Measurements from ENCODE around the gene LGR6.
"Not testable (repeated sequence)": the region's sequence is repeated elsewhere in the genome, so short reads cannot be mapped to it uniquely, and the experiment has no call there.

Gene LGR6

GRCh38 chr1:202250982-202251381 is 57.4 kb downstream of the LGR6 start:
- Mint-ChIP-seq H3K27me3 (no peaks in the 10 kb centered on the region), H3K9me3 (no peaks in the 10 kb centered on the region), H3K4me3 (no peak overlapping the region), H3K27ac (ENCODE audit: low read depth) (no peak overlapping the region), H3K36me3 (ENCODE audit: insufficient read depth) (peaks cover 4% of the 10 kb centered on the region), H3K4me1 (peaks cover 24% of the 10 kb centered on the region)
- DNase-seq (ENCODE audit: low spot score in 2 of 2) = no peak
- ATAC-seq (replicated peaks; ENCODE audit: extremely low read depth, poor library complexity, severe bottlenecking) = no peak

GRCh38 chr1:202251424-202252256 is 58.0 kb downstream of the LGR6 start:
- Mint-ChIP-seq H3K4me1 (peaks cover 26% of the 10 kb centered on the region), H3K27ac (ENCODE audit: low read depth) (no peak overlapping the region), H3K36me3 (ENCODE audit: insufficient read depth) (peaks cover 4% of the 10 kb centered on the region), H3K4me3 (no peak overlapping the region), H3K9me3 (no peaks in the 10 kb centered on the region), H3K27me3 (no peaks in the 10 kb centered on the region)
- ATAC-seq (replicated peaks; ENCODE audit: extremely low read depth, poor library complexity, severe bottlenecking) (no peak), DNase-seq (ENCODE audit: low spot score in 2 of 2) (no peak)

- ATAC-seq (replicated peaks; ENCODE audit: extremely low read depth, poor library complexity, severe bottlenecking) = no peak
- Mint-ChIP-seq H3K27ac (ENCODE audit: low read depth) (no peak overlapping the region), H3K36me3 (ENCODE audit: insufficient read depth) (peaks cover 4% of the 10 kb centered on the region), H3K27me3 (no peaks in the 10 kb centered on the region), H3K4me3 (no peak overlapping the region), H3K4me1 (peaks cover 32% of the 10 kb centered on the region), H3K9me3 (no peaks in the 10 kb centered on the region)
- DNase-seq (ENCODE audit: low spot score in 2 of 2) = no peak
These were observed 58.7 kb downstream of the LGR6 start for GRCh38 chr1:202252271-202252670.

GRCh38 chr1:202254454-202255252 is 61.1 kb downstream of the LGR6 start:
- ATAC-seq (replicated peaks; ENCODE audit: extremely low read depth, poor library complexity, severe bottlenecking) (peak; percentile 70), DNase-seq (ENCODE audit: low spot score in 2 of 2) (no peak)
- Mint-ChIP-seq H3K9me3 (no peaks in the 10 kb centered on the region), H3K4me3 (no peak overlapping the region), H3K27me3 (no peaks in the 10 kb centered on the region), H3K27ac (ENCODE audit: low read depth) (peak overlapping the region; percentile 33), H3K36me3 (ENCODE audit: insufficient read depth) (no peaks in the 10 kb centered on the region), H3K4me1 (peaks cover 31% of the 10 kb centered on the region)

- no peaks in the 10 kb centered on the region for H3K36me3 Mint-ChIP-seq (ENCODE audit: insufficient read depth)
- ATAC-seq (replicated peaks; ENCODE audit: extremely low read depth, poor library complexity, severe bottlenecking) = no peak
- peaks cover 27% of the 10 kb centered on the region for H3K4me1 Mint-ChIP-seq
- no peak overlapping the region for H3K4me3 Mint-ChIP-seq
- no peak for DNase-seq (ENCODE audit: low spot score in 2 of 2)
- H3K27me3 Mint-ChIP-seq = no peaks in the 10 kb centered on the region
- H3K27ac Mint-ChIP-seq (ENCODE audit: low read depth) = no peak overlapping the region
- H3K9me3 Mint-ChIP-seq = no peaks in the 10 kb centered on the region
These were observed 61.7 kb downstream of the LGR6 start for GRCh38 chr1:202255343-202255742.

GRCh38 chr1:202259705-202260104 is 66.1 kb downstream of the LGR6 start:
- no peak overlapping the region for H3K4me3 Mint-ChIP-seq
- H3K9me3 Mint-ChIP-seq = no peaks in the 10 kb centered on the region

GRCh38 chr1:202261209-202261958 is 67.8 kb downstream of the LGR6 start:
- not testable (repeated sequence) for H3K27ac Mint-ChIP-seq (ENCODE audit: low read depth); H3K4me3 Mint-ChIP-seq; ATAC-seq (replicated peaks; ENCODE audit: extremely low read depth, poor library complexity, severe bottlenecking); H3K9me3 Mint-ChIP-seq; H3K27me3 Mint-ChIP-seq; H3K36me3 Mint-ChIP-seq (ENCODE audit: insufficient read depth); DNase-seq (ENCODE audit: low spot score in 2 of 2)
- H3K4me1 Mint-ChIP-seq = peaks cover 29% of the 10 kb centered on the region

More at GRCh38 chr1:202259705-202260104, 66.1 kb downstream of the LGR6 start:
- no peaks in the 10 kb centered on the region for H3K27me3 Mint-ChIP-seq
- no peak overlapping the region for H3K27ac Mint-ChIP-seq (ENCODE audit: low read depth)
- H3K36me3 Mint-ChIP-seq (ENCODE audit: insufficient read depth) = peaks cover 3% of the 10 kb centered on the region
- ATAC-seq (replicated peaks; ENCODE audit: extremely low read depth, poor library complexity, severe bottlenecking) (no peak), DNase-seq (ENCODE audit: low spot score in 2 of 2) (no peak)
- peaks cover 28% of the 10 kb centered on the region for H3K4me1 Mint-ChIP-seq

GRCh38 chr1:202263628-202264027 is 70.0 kb downstream of the LGR6 start:
- peaks cover 8% of the 10 kb centered on the region for H3K36me3 Mint-ChIP-seq (ENCODE audit: insufficient read depth)
- no peaks in the 10 kb centered on the region for H3K27me3 Mint-ChIP-seq
- H3K4me1 Mint-ChIP-seq = peaks cover 24% of the 10 kb centered on the region
- H3K27ac Mint-ChIP-seq (ENCODE audit: low read depth) = no peak overlapping the region
- ATAC-seq (replicated peaks; ENCODE audit: extremely low read depth, poor library complexity, severe bottlenecking) (no peak), DNase-seq (ENCODE audit: low spot score in 2 of 2) (no peak)
- no peak overlapping the region for H3K4me3 Mint-ChIP-seq
- H3K9me3 Mint-ChIP-seq = no peaks in the 10 kb centered on the region

- no peak overlapping the region for H3K4me3 Mint-ChIP-seq
- peaks cover 24% of the 10 kb centered on the region for H3K4me1 Mint-ChIP-seq
- DNase-seq (ENCODE audit: low spot score in 2 of 2) = no peak
- H3K9me3 Mint-ChIP-seq = no peaks in the 10 kb centered on the region
- no peak overlapping the region for H3K27ac Mint-ChIP-seq (ENCODE audit: low read depth)
- H3K36me3 Mint-ChIP-seq (ENCODE audit: insufficient read depth) = peaks cover 10% of the 10 kb centered on the region
- no peaks in the 10 kb centered on the region for H3K27me3 Mint-ChIP-seq
- ATAC-seq (replicated peaks; ENCODE audit: extremely low read depth, poor library complexity, severe bottlenecking) = no peak
These were observed 70.7 kb downstream of the LGR6 start for GRCh38 chr1:202264300-202264699.

- Mint-ChIP-seq H3K4me3 (no peak overlapping the region), H3K27ac (ENCODE audit: low read depth) (no peak overlapping the region), H3K27me3 (no peaks in the 10 kb centered on the region), H3K9me3 (no peaks in the 10 kb centered on the region), H3K4me1 (peaks cover 20% of the 10 kb centered on the region), H3K36me3 (ENCODE audit: insufficient read depth) (peaks cover 10% of the 10 kb centered on the region)
- ATAC-seq (replicated peaks; ENCODE audit: extremely low read depth, poor library complexity, severe bottlenecking) = no peak
- DNase-seq (ENCODE audit: low spot score in 2 of 2) = no peak
These were observed 71.1 kb downstream of the LGR6 start for GRCh38 chr1:202264726-202265125.

- Mint-ChIP-seq H3K9me3 (no peaks in the 10 kb centered on the region), H3K4me1 (peaks cover 18% of the 10 kb centered on the region)
These were observed 72.6 kb downstream of the LGR6 start for GRCh38 chr1:202266061-202266765.

GRCh38 chr1:202268032-202268431 is 74.4 kb downstream of the LGR6 start:
- ATAC-seq (replicated peaks; ENCODE audit: extremely low read depth, poor library complexity, severe bottlenecking) = no peak
- Mint-ChIP-seq H3K36me3 (ENCODE audit: insufficient read depth) (peaks cover 12% of the 10 kb centered on the region), H3K9me3 (no peaks in the 10 kb centered on the region), H3K4me1 (peaks cover 27% of the 10 kb centered on the region), H3K4me3 (no peak overlapping the region), H3K27me3 (no peaks in the 10 kb centered on the region), H3K27ac (ENCODE audit: low read depth) (no peak overlapping the region)
- DNase-seq (ENCODE audit: low spot score in 2 of 2) = no peak

More at GRCh38 chr1:202266061-202266765, 72.6 kb downstream of the LGR6 start:
- Mint-ChIP-seq H3K4me3 (no peak overlapping the region), H3K36me3 (ENCODE audit: insufficient read depth) (peaks cover 10% of the 10 kb centered on the region), H3K27me3 (no peaks in the 10 kb centered on the region), H3K27ac (ENCODE audit: low read depth) (no peak overlapping the region)
- ATAC-seq (replicated peaks; ENCODE audit: extremely low read depth, poor library complexity, severe bottlenecking) (no peak), DNase-seq (ENCODE audit: low spot score in 2 of 2) (no peak)

Data from central memory CD8-positive, alpha-beta T cell (primary cell).